Large intestine (tissue), 3 donors: Measurements from ENCODE around the gene PZP. TPM values are rescaled to one million over a fixed set of nuclear protein-coding genes. Genes with fewer than 3 reads are reported as not detected.
"Not testable (repeated sequence)": the region's sequence is repeated elsewhere in the genome, so short reads cannot be mapped to it uniquely, and the experiment has no call there.

ENCODE experiments used
- DNase-seq, 2 donors: peaks; one replicate each; pipeline versions ENCODE4 v3.0.0 to v3.0.0-alpha.2; 2013
- H3K27ac ChIP-seq: one replicate; pipeline ENCODE4 v1.5.1; 2013; ENCODE audit warnings: low read length
- H3K27me3 ChIP-seq: 2 replicates; pipeline ENCODE4 v1.6.1; 2013; ENCODE audit warnings: low read length; ENCODE audit not compliant: control insufficient read depth, insufficient read depth
- H3K36me3 ChIP-seq: 2 replicates; pipeline ENCODE4 v1.6.1; 2013; ENCODE audit warnings: low read length; ENCODE audit not compliant: control insufficient read depth, insufficient read depth
- H3K4me1 ChIP-seq: one replicate; pipeline ENCODE4 v1.6.1; 2013; ENCODE audit warnings: low read length; ENCODE audit not compliant: control insufficient read depth, insufficient read depth
- H3K4me3 ChIP-seq: one replicate; pipeline ENCODE4 v1.5.1; 2013; ENCODE audit warnings: low read length
- H3K9me3 ChIP-seq: one replicate; pipeline ENCODE4 v1.6.1; 2013; ENCODE audit warnings: mild to moderate bottlenecking, low read depth, low read length, moderate library complexity; ENCODE audit not compliant: control insufficient read depth
- WGBS: methylation state at CpG from one replicate; pipeline ENCODE4 v1.1.5; 2013; ENCODE audit warnings: low lambda C conversion rate; ENCODE audit not compliant: insufficient coverage; 5-methylcytosine and 5-hydroxymethylcytosine counted together
- polyA plus RNA-seq: library from polyadenylated mRNA; unstranded; fragments of 120-200 nt; gene quantifications from one replicate; pipeline ENCODE4 v1.2.1, GENCODE V29; 2013

Gene PZP
- polyA plus RNA-seq, 1 donor, result 0.24 TPM

GRCh38 chr12:9198012-9198411 lies 10.2 kb downstream of the PZP start:
- Histone ChIP-seq H3K27ac (no peak overlapping the region), H3K4me3 (no peak overlapping the region)
- no peak for DNase-seq

GRCh38 chr12:9184276-9184675 lies 23.9 kb downstream of the PZP start:
- Histone ChIP-seq H3K27ac (no peak overlapping the region), H3K4me3 (no peak overlapping the region), H3K9me3 (no peaks in the 10 kb centered on the region), H3K36me3 (no peaks in the 10 kb centered on the region), H3K27me3 (no peaks in the 10 kb centered on the region), H3K4me1 (no peaks in the 10 kb centered on the region)
- no CpG with 5 or more reads among the region's 3 CpGs for WGBS
- DNase-seq, result no peak

More at GRCh38 chr12:9198012-9198411, 10.2 kb downstream of the PZP start:
- Histone ChIP-seq H3K9me3 (no peaks in the 10 kb centered on the region), H3K27me3 (no peaks in the 10 kb centered on the region), H3K4me1 (no peaks in the 10 kb centered on the region), H3K36me3 (no peaks in the 10 kb centered on the region)

GRCh38 chr12:9180810-9181209 lies 27.4 kb downstream of the PZP start:
- Histone ChIP-seq H3K4me3 (no peak overlapping the region), H3K9me3 (no peaks in the 10 kb centered on the region), H3K36me3 (no peaks in the 10 kb centered on the region), H3K27ac (no peak overlapping the region), H3K4me1 (no peaks in the 10 kb centered on the region), H3K27me3 (no peaks in the 10 kb centered on the region)
- no peak for DNase-seq
- WGBS, result no CpG with 5 or more reads among the region's 4 CpGs

GRCh38 chr12:9179781-9180180 lies 28.4 kb downstream of the PZP start:
- WGBS, result 95% methylated on average over 3 of the region's 3 CpGs
- H3K4me3 ChIP-seq, result no peak overlapping the region
- no peak overlapping the region for H3K27ac ChIP-seq
- H3K4me1 ChIP-seq, result no peaks in the 10 kb centered on the region
- no peaks in the 10 kb centered on the region for H3K9me3 ChIP-seq
- H3K36me3 ChIP-seq, result no peaks in the 10 kb centered on the region
- no peaks in the 10 kb centered on the region for H3K27me3 ChIP-seq
- DNase-seq, result no peak

GRCh38 chr12:9169979-9170634 lies 38.1 kb downstream of the PZP start:
- DNase-seq, result no peak
- WGBS, result no CpG with 5 or more reads among the region's 11 CpGs
- H3K27ac ChIP-seq, result no peak overlapping the region

GRCh38 chr12:9167345-9167744 lies 40.9 kb downstream of the PZP start:
- DNase-seq, H3K4me3 ChIP-seq, H3K4me1 ChIP-seq, H3K9me3 ChIP-seq, H3K27me3 ChIP-seq, H3K36me3 ChIP-seq, H3K27ac ChIP-seq: not testable (repeated sequence)
- WGBS, result no CpG with 5 or more reads among the region's 5 CpGs

More at GRCh38 chr12:9169979-9170634, 38.1 kb downstream of the PZP start:
- Histone ChIP-seq H3K27me3 (no peaks in the 10 kb centered on the region), H3K4me3 (no peak overlapping the region), H3K36me3 (no peaks in the 10 kb centered on the region), H3K9me3 (no peaks in the 10 kb centered on the region), H3K4me1 (no peaks in the 10 kb centered on the region)

- Histone ChIP-seq H3K4me1 (no peaks in the 10 kb centered on the region), H3K4me3 (no peak overlapping the region), H3K27ac (no peak overlapping the region), H3K27me3 (no peaks in the 10 kb centered on the region), H3K9me3 (no peaks in the 10 kb centered on the region), H3K36me3 (no peaks in the 10 kb centered on the region)
- no CpG with 5 or more reads among the region's 5 CpGs for WGBS
- DNase-seq, result no peak
Measured at GRCh38 chr12:9163392-9163791, 44.8 kb downstream of the PZP start.

- H3K27ac ChIP-seq, result no peak overlapping the region
- WGBS, result no CpG with 5 or more reads among the region's 4 CpGs
- H3K9me3 ChIP-seq, result no peaks in the 10 kb centered on the region
- no peaks in the 10 kb centered on the region for H3K4me1 ChIP-seq
- H3K27me3 ChIP-seq, result no peaks in the 10 kb centered on the region
- H3K4me3 ChIP-seq, result no peak overlapping the region
- DNase-seq, result no peak
- no peaks in the 10 kb centered on the region for H3K36me3 ChIP-seq
Measured at GRCh38 chr12:9156119-9156518, 52.1 kb downstream of the PZP start.

GRCh38 chr12:9149372-9149771 lies 58.8 kb downstream of the PZP start:
- Histone ChIP-seq H3K9me3 (no peaks in the 10 kb centered on the region), H3K4me1 (no peaks in the 10 kb centered on the region), H3K27ac (no peak overlapping the region), H3K4me3 (no peak overlapping the region), H3K36me3 (no peaks in the 10 kb centered on the region), H3K27me3 (peaks cover 3% of the 10 kb centered on the region)
- DNase-seq, result no peak
- WGBS, result 100% methylated on average over 1 of the region's 6 CpGs

GRCh38 chr12:9148926-9149325 lies 59.3 kb downstream of the PZP start:
- no peaks in the 10 kb centered on the region for H3K36me3 ChIP-seq
- peaks cover 3% of the 10 kb centered on the region for H3K27me3 ChIP-seq
- peaks cover 3% of the 10 kb centered on the region for H3K9me3 ChIP-seq
- H3K4me3 ChIP-seq, result no peak overlapping the region
- no peak overlapping the region for H3K27ac ChIP-seq
- WGBS, result 86% methylated on average over 1 of the region's 2 CpGs
- H3K4me1 ChIP-seq, result no peaks in the 10 kb centered on the region
- no peak for DNase-seq

- Histone ChIP-seq H3K4me1 (no peaks in the 10 kb centered on the region), H3K4me3 (no peak overlapping the region), H3K36me3 (no peaks in the 10 kb centered on the region), H3K9me3 (peaks cover 5% of the 10 kb centered on the region), H3K27ac (no peak overlapping the region), H3K27me3 (peaks cover 3% of the 10 kb centered on the region)
- WGBS, result no CpG with 5 or more reads among the region's 2 CpGs
- no peak for DNase-seq
Measured at GRCh38 chr12:9147461-9147860, 60.7 kb downstream of the PZP start.
